ENCODE data around the gene SNX20. TPM values are rescaled to one million over a fixed set of nuclear protein-coding genes. Genes with fewer than 3 reads are reported as not detected.

Gene SNX20
- total RNA-seq, 4 donors from 2014 or later: 0.84 to 1.8 (median 1.0) TPM

DNA sequence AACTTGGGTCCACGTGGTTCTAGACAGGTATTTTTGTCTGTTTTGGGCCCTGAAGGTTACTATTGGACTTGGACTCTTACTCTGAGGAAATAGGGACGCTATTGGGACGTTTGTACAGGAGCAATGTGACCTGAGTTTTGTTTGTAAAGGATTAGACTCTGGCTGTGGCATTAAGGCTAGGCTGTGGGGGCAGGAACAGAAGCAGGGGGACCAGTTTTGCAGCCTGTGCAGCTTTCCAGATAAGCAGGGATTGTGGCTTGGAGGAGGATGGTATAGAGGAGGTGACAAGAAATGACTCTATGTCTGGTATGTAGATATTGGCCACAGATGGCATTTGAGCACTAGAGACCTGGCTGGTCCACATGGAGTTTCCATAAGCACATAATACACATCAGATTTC, 25.1 kb upstream of the SNX20 start:
- peaks cover 0 to 19% (median 0%) of the 10 kb centered on the region in 3 donors for H3K9me3 ChIP-seq
- WGBS, 2 donors (ENCODE audit: low coverage in 1 of 2): 55 to 75% methylated on average over 1 to 3 of the region's 3 CpGs
- ATAC-seq: no peak
- no peaks in the 10 kb centered on the region for H3K36me3 ChIP-seq
- H3K4me3 ChIP-seq: no peak overlapping the region
- TF ChIP-seq POLR2A (IDR thresholded peaks at IDR 0.05): no peak
- TF ChIP-seq POLR2AphosphoS5 (IDR thresholded peaks at IDR 0.05): no peak
- TF ChIP-seq EP300 (IDR thresholded peaks at IDR 0.05): no peak
- TF ChIP-seq CTCF (IDR thresholded peaks at IDR 0.05): no peak
- no peaks in the 10 kb centered on the region for H3K27me3 ChIP-seq
- H3K4me1 ChIP-seq: peaks cover 0 to 4% (median 0%) of the 10 kb centered on the region in 3 donors
- H3K27ac ChIP-seq: no peak overlapping the region

DNA sequence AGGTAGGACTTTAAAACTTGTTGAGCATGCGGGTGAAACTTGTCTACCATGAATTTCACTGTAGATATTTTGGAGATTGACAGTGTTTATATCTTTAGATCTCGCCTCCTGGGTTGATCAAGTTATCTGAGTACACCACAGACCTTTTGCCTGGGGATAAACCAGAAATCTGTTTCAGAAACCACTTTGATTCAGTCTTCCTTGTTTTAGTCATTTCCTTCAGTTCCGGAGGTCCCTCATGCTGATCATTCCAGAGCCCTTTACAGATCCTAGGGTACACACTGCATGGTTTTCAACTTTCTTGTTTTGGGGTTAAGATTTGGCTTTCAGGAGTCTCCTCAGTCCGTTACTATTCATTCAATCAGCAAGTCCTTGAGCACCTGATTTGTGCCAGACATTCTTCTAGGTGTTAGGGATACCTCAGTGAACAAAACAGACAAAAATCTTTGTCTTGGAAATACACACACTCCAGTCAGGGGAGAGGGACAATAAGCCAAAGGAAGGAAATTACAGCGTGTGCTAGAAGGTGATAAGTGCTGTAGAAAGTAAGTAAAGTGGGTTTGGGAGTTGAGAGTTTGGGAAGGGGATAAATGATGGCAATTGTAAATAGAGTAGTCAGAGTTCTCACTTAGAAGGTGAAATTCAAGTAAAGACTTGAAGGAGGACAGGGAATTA, 24.5 kb upstream of the SNX20 start:
- WGBS, 2 donors (ENCODE audit: low coverage in 1 of 2): 68 to 70% methylated on average over 4 to 5 of the region's 5 CpGs
- Histone ChIP-seq H3K36me3 (no peaks in the 10 kb centered on the region), H3K27me3 (no peaks in the 10 kb centered on the region), H3K4me3 (no peak overlapping the region), H3K27ac (no peak overlapping the region), H3K4me1 (no peaks in the 10 kb centered on the region), H3K9me3 (peaks cover 0 to 19% (median 0%) of the 10 kb centered on the region in 3 donors)
- ATAC-seq: no peak
- TF ChIP-seq EP300 (IDR thresholded peaks at IDR 0.05) (no peak), POLR2AphosphoS5 (IDR thresholded peaks at IDR 0.05) (no peak), CTCF (IDR thresholded peaks at IDR 0.05) (no peak), POLR2A (IDR thresholded peaks at IDR 0.05) (no peak)

DNA sequence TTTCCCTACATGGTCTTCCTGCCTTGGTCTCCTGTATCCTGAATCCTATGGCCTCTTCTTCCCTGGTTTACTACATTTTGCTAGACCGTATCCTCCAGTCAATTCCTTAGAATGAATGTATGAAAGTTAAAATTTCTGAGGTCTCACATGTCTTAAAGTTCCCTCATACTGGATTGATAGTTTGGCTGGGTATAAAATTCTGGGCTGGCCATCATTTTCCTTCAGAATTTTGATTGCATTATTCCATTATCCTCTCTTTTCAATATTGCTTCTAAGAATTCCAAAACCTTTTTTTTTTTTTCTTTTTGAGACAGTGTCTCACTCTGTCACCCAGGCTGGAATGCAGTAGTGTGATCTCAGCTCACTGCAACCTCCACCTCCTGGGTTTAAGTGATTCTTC, 23.1 kb upstream of the SNX20 start:
- no peak overlapping the region for H3K27ac ChIP-seq
- no peak overlapping the region for H3K4me3 ChIP-seq
- H3K4me1 ChIP-seq: no peaks in the 10 kb centered on the region
- no peaks in the 10 kb centered on the region for H3K27me3 ChIP-seq
- no peaks in the 10 kb centered on the region for H3K36me3 ChIP-seq
- WGBS, 2 donors (ENCODE audit: low coverage in 1 of 2): 81 to 90% methylated on average over 1 of the region's 1 CpG
- ATAC-seq: no peak
- H3K9me3 ChIP-seq: peaks cover 0 to 19% (median 0%) of the 10 kb centered on the region in 3 donors
- no peak for TF ChIP-seq EP300 (IDR thresholded peaks at IDR 0.05)
- no peak for TF ChIP-seq POLR2A (IDR thresholded peaks at IDR 0.05)
- TF ChIP-seq CTCF (IDR thresholded peaks at IDR 0.05): no peak
- TF ChIP-seq POLR2AphosphoS5 (IDR thresholded peaks at IDR 0.05): no peak

- ATAC-seq: no peak
- WGBS, 2 donors (ENCODE audit: low coverage in 1 of 2): 87 to 100% methylated on average over 1 to 3 of the region's 3 CpGs
- H3K9me3 ChIP-seq: peaks cover 0 to 19% (median 0%) of the 10 kb centered on the region in 3 donors
- no peak overlapping the region for H3K4me3 ChIP-seq
- H3K27me3 ChIP-seq: no peaks in the 10 kb centered on the region
- TF ChIP-seq POLR2AphosphoS5 (IDR thresholded peaks at IDR 0.05): no peak
- no peak for TF ChIP-seq CTCF (IDR thresholded peaks at IDR 0.05)
- no peak for TF ChIP-seq POLR2A (IDR thresholded peaks at IDR 0.05)
- no peak for TF ChIP-seq EP300 (IDR thresholded peaks at IDR 0.05)
- H3K4me1 ChIP-seq: peaks cover 0 to 7% (median 0%) of the 10 kb centered on the region in 3 donors
- no peaks in the 10 kb centered on the region for H3K36me3 ChIP-seq
- H3K27ac ChIP-seq: no peak overlapping the region
These were observed 21.6 kb upstream of the SNX20 start for GRCh38 chr16:50702725-50703124.

Measured in gastroesophageal sphincter (tissue), 4 donors.